CD14-positive monocyte (primary cell): ENCODE data around the gene CNIH2. TPM values are rescaled to one million over a fixed set of nuclear protein-coding genes. Genes with fewer than 3 reads are reported as not detected.

ENCODE experiments used
- DNase-seq, 3 donors: peaks; one replicate each; pipeline ENCODE4 v3.0.0-alpha.2; 2011 to 2022
- H2AFZ ChIP-seq: 2 replicates; pipeline ENCODE4 v1.6.0; 2012; ENCODE audit warnings: mild to moderate bottlenecking, low read depth, low read length, inconsistent platforms; ENCODE audit not compliant: insufficient read depth, poor library complexity, severe bottlenecking
- H3K27ac ChIP-seq, 2 donors: 1 replicate in 1 of 2; 2 replicates in 1 of 2; pipeline ENCODE4 v1.5.1; 2012 to 2013; ENCODE audit warnings: low read length in 2 of 2, control low read depth in 1 of 2, inconsistent platforms in 1 of 2, low read depth in 1 of 2, mild to moderate bottlenecking in 1 of 2
- H3K27me3 ChIP-seq, 2 donors: one replicate each; pipeline versions ENCODE4 v1.6.0 to v1.6.1; 2011 to 2013; ENCODE audit warnings: low read length in 2 of 2; ENCODE audit not compliant: control insufficient read depth in 2 of 2, insufficient read depth in 2 of 2
- H3K36me3 ChIP-seq, 2 donors: replicated peaks in 1 of 2; 1 replicate in 1 of 2; 2 replicates in 1 of 2; pipeline versions ENCODE4 v1.5.1 to v1.6.1; 2012 to 2013; ENCODE audit warnings: low read length in 2 of 2, control low read depth in 1 of 2, inconsistent platforms in 1 of 2, mild to moderate bottlenecking in 1 of 2; ENCODE audit not compliant: insufficient read depth in 2 of 2, control insufficient read depth in 1 of 2
- H3K4me1 ChIP-seq, 2 donors: 1 replicate in 1 of 2; 2 replicates in 1 of 2; pipeline versions ENCODE4 v1.5.1 to v1.6.1; 2012 to 2013; ENCODE audit warnings: low read length in 2 of 2, control low read depth in 1 of 2, inconsistent platforms in 1 of 2, mild to moderate bottlenecking in 1 of 2, moderate library complexity in 1 of 2; ENCODE audit not compliant: insufficient read depth in 2 of 2, control insufficient read depth in 1 of 2
- H3K4me2 ChIP-seq: replicated peaks from 2 replicates; pipeline ENCODE3; 2012; ENCODE audit warnings: low read length, moderate library complexity, mild to moderate bottlenecking; ENCODE audit not compliant: poor library complexity, severe bottlenecking; ENCODE audit errors: extremely low read depth
- H3K4me3 ChIP-seq, 3 experiments: fragments of 200-600 bp in 1 of 3; sonication (generic) in 1 of 3; replicated peaks in 1 of 3; 1 replicate in 2 of 3; 2 replicates in 1 of 3; pipeline ENCODE4 v1.5.1; 2011 to 2013; ENCODE audit warnings: low read length in 3 of 3, mild to moderate bottlenecking in 3 of 3, control low read depth in 2 of 3, low read depth in 2 of 3, inconsistent platforms in 1 of 3, moderate library complexity in 1 of 3
- H3K79me2 ChIP-seq: 2 replicates; pipeline ENCODE4 v1.6.0; 2012; ENCODE audit warnings: mild to moderate bottlenecking, control low read depth, inconsistent platforms, low read length, moderate library complexity; ENCODE audit not compliant: insufficient read depth
- H3K9ac ChIP-seq: 2 replicates; pipeline ENCODE4 v1.6.0; 2017; ENCODE audit warnings: low read length, mild to moderate bottlenecking; ENCODE audit not compliant: insufficient read depth, poor library complexity, severe bottlenecking
- H3K9me3 ChIP-seq, 2 donors: replicated peaks in 1 of 2; 1 replicate in 1 of 2; 2 replicates in 1 of 2; pipeline versions ENCODE4 v1.5.1 to v1.6.1; 2012 to 2013; ENCODE audit warnings: low read length in 2 of 2, control low read depth in 1 of 2; ENCODE audit not compliant: control insufficient read depth in 1 of 2, insufficient read depth in 1 of 2
- H4K20me1 ChIP-seq: 2 replicates; pipeline ENCODE4 v1.6.0; 2012; ENCODE audit warnings: mild to moderate bottlenecking, low read length, control low read depth, moderate library complexity; ENCODE audit not compliant: insufficient read depth
- H3K27ac Mint-ChIP-seq, 7 donors: one replicate each; pipeline ENCODE4 v1.8.0; 2020; ENCODE audit warnings: mild to moderate bottlenecking in 7 of 7, mixed read lengths in 7 of 7, moderate library complexity in 6 of 7, inconsistent platforms in 2 of 7
- H3K27me3 Mint-ChIP-seq, 3 donors: one replicate each; pipeline ENCODE4 v1.8.0; 2021 to 2022; ENCODE audit warnings: low read depth in 3 of 3, mild to moderate bottlenecking in 3 of 3, mixed read lengths in 3 of 3, moderate library complexity in 3 of 3, inconsistent platforms in 1 of 3
- H3K36me3 Mint-ChIP-seq, 2 donors: one replicate each; pipeline ENCODE4 v1.8.0; 2020; ENCODE audit warnings: mixed read lengths in 2 of 2, inconsistent platforms in 1 of 2, mild to moderate bottlenecking in 1 of 2
- H3K4me1 Mint-ChIP-seq: one replicate; pipeline ENCODE4 v1.8.0; 2020; ENCODE audit warnings: mild to moderate bottlenecking, mixed read lengths
- H3K4me3 Mint-ChIP-seq, 2 donors: one replicate each; pipeline ENCODE4 v1.8.0; 2020; ENCODE audit warnings: mild to moderate bottlenecking in 2 of 2, mixed read lengths in 2 of 2, moderate library complexity in 1 of 2
- H3K9me3 Mint-ChIP-seq, 7 donors: one replicate each; pipeline ENCODE4 v1.8.0; 2020 to 2022; ENCODE audit warnings: mixed read lengths in 7 of 7, mild to moderate bottlenecking in 6 of 7, moderate library complexity in 6 of 7, inconsistent platforms in 2 of 7
- WGBS: methylation state at CpG from one replicate; pipeline ENCODE4 v1.1.5; 2013; ENCODE audit warnings: missing lambda C conversion rate; ENCODE audit not compliant: insufficient coverage; 5-methylcytosine and 5-hydroxymethylcytosine counted together
- intact Hi-C, 2 donors: fragments of 100-400 bp; cut with micrococcal nuclease; formaldehyde crosslinking; loops; one replicate each; pipeline versions ENCODE4 v1.15.0 to v1.15.1; 2023
- polyA plus RNA-seq, 3 donors: library from polyadenylated mRNA; depleted of rRNA in 1 of 3; unstranded in 2 of 3; stranded (reverse) in 1 of 3; fragments of 300-500 nt in 2 of 3; fragments of >200 nt in 1 of 3; fragmentation: Illumina TruSeq in 2 of 3; gene quantifications; 1 replicate in 2 of 3; 2 replicates in 1 of 3; pipeline ENCODE4 v1.2.3, GENCODE V29; 2012 to 2021
- TF ChIP-seq, protein P1 (sequence below): fragments of 200-600 bp; IDR thresholded peaks from one replicate; pipeline ENCODE4 v1.8.0; 2022; ENCODE audit warnings: antibody characterized with exemption, mild to moderate bottlenecking

Gene CNIH2
- polyA plus RNA-seq, 3 donors, result 1.2 TPM; not detected in 2

DNA sequence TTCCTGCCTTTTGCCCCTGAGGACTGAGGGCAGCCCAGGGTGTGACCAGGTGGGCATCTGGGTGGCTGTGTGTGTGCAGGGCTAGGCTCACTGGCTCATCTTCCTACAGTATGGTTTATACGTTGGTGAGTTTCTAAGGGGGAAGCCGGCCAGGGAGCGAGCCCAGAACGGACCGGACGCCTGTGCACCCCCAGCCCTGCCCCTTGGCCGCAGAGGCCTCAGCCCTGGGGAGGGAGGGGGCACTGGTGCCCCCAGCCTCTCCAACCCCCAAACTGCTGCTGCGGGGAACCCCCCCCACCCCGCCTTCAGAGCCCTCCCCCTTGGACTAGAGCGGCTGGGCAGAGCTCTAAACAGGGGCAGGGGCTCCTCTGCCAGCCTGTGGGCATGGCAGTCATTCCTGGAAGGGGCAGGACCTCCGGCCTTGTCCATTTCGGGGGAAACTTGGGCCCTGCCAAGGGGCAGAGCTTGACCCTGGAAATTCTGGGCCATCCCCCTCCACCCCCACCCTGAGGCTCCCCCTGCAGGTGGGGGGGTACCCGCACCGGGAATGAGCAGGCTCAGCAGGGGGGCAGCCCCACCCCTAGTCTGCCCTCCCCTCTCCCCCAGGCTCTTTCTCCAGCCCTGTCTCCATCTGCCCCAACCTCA is 5.6 kb downstream of the CNIH2 start:
- Histone ChIP-seq H3K9ac (no peak overlapping the region), H3K4me3 (no peak overlapping the region), H3K79me2 (no peaks in the 10 kb centered on the region), H4K20me1 (peaks cover 40% of the 10 kb centered on the region), H3K27ac (no peak overlapping the region), H3K4me1 (peaks cover 23 to 35% of the 10 kb centered on the region in 2 donors), H2AFZ (no peak overlapping the region), H3K9me3 (no peaks in the 10 kb centered on the region), H3K36me3 (peaks cover 3 to 14% of the 10 kb centered on the region in 2 donors), H3K27me3 (peaks cover 3 to 14% of the 10 kb centered on the region in 2 donors), H3K4me2 (no peak overlapping the region)
- Mint-ChIP-seq H3K4me3 (no peak overlapping the region), H3K9me3 (peaks cover 0 to 7% (median 2%) of the 10 kb centered on the region in 7 donors), H3K27ac (peak overlapping the region in 1 of 7 donors; percentile 70), H3K4me1 (peaks cover 33% of the 10 kb centered on the region), H3K27me3 (peaks cover 20 to 24% (median 22%) of the 10 kb centered on the region in 3 donors), H3K36me3 (peaks cover 10 to 17% of the 10 kb centered on the region in 2 donors)
- TF ChIP-seq, protein P1, sequence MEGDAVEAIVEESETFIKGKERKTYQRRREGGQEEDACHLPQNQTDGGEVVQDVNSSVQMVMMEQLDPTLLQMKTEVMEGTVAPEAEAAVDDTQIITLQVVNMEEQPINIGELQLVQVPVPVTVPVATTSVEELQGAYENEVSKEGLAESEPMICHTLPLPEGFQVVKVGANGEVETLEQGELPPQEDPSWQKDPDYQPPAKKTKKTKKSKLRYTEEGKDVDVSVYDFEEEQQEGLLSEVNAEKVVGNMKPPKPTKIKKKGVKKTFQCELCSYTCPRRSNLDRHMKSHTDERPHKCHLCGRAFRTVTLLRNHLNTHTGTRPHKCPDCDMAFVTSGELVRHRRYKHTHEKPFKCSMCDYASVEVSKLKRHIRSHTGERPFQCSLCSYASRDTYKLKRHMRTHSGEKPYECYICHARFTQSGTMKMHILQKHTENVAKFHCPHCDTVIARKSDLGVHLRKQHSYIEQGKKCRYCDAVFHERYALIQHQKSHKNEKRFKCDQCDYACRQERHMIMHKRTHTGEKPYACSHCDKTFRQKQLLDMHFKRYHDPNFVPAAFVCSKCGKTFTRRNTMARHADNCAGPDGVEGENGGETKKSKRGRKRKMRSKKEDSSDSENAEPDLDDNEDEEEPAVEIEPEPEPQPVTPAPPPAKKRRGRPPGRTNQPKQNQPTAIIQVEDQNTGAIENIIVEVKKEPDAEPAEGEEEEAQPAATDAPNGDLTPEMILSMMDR, result no peak
- intact Hi-C loops, result loop anchor here (2.0 kb wide), 1 partner anchor 61 kb away; no protein-coding TSS in a partner anchor
- WGBS, result 77% methylated on average over 4 of the region's 14 CpGs
- DNase-seq, result no peak

DNA sequence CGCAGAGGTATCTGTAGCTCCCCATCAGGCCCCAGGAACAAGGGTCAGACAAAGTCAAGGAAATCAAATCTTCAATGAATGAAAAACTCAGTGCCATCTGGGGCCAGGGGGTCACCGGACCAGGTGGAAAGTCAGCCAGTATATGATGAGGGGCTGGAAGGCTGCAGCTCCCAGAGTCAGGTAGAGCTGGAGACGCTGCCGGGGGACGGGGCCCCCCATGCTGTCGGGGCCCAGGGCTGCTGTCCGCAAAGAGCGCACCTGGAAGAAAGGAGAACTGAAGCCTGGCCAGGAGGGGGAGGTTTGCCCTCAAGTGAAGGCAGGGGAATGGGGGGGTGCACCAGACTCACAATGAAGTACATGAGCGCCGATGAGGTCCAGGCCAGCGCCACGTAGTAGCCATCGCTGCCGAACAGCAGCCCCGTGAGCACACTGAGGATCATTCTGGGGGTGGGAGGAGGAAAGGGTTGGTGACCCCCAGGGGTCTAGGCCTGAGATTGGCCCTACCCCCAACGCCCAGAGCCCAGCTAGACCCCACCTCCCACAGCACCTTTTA is 6.6 kb downstream of the CNIH2 start:
- no peak overlapping the region for H3K27ac Mint-ChIP-seq
- Histone ChIP-seq H3K36me3 (peaks cover 3 to 14% of the 10 kb centered on the region in 2 donors), H3K9me3 (no peaks in the 10 kb centered on the region), H3K4me3 (no peak overlapping the region), H3K27me3 (peaks cover 0 to 6% of the 10 kb centered on the region in 2 donors), H3K79me2 (no peaks in the 10 kb centered on the region), H3K27ac (no peak overlapping the region), H3K9ac (no peak overlapping the region), H3K4me2 (no peak overlapping the region), H4K20me1 (peaks cover 30% of the 10 kb centered on the region), H3K4me1 (peaks cover 28 to 40% of the 10 kb centered on the region in 2 donors), H2AFZ (no peak overlapping the region)
- H3K4me3 Mint-ChIP-seq, result no peak overlapping the region
- intact Hi-C loops, result no loop called here
- H3K9me3 Mint-ChIP-seq, result peaks cover 0 to 2% (median under 1%) of the 10 kb centered on the region in 7 donors
- peaks cover 6 to 15% of the 10 kb centered on the region in 2 donors for H3K36me3 Mint-ChIP-seq
- H3K27me3 Mint-ChIP-seq, result peaks cover 11 to 19% (median 12%) of the 10 kb centered on the region in 3 donors
- TF ChIP-seq, protein P1, result no peak
- H3K4me1 Mint-ChIP-seq, result peaks cover 35% of the 10 kb centered on the region
- 92% methylated on average over 13 of the region's 16 CpGs for WGBS
- no peak for DNase-seq
